ENCODE measurements around the gene SYNPO2. TPM values are rescaled to one million over a fixed set of nuclear protein-coding genes. Genes with fewer than 3 reads are reported as not detected.
"Not testable (repeated sequence)": the region's sequence is repeated elsewhere in the genome, so short reads cannot be mapped to it uniquely, and the experiment has no call there.

Gene SYNPO2
- total and polyA plus RNA-seq, 2 donors (not counting 1 experiment from before 2014, with no cell fraction given), result 0.03 to 0.20 TPM

GRCh38 chr4:119017636-119018035 lies 129.0 kb downstream of the SYNPO2 start:
- intact Hi-C loops (cut with micrococcal nuclease), result no loop called here
- Mint-ChIP-seq H3K4me1 (no peaks in the 10 kb centered on the region), H3K27me3 (peaks cover 25% of the 10 kb centered on the region), H3K9me3 (ENCODE audit: insufficient read depth) (peaks cover 3% of the 10 kb centered on the region), H3K4me3 (no peak overlapping the region), H3K27ac (no peak overlapping the region)
- no peak for DNase-seq
- ChIA-PET CTCF (no interaction called here), POLR2A (no interaction called here)
- no peak overlapping the region for H3K4me3 ChIP-seq (ENCODE audit: control extremely low read depth in 1 of 5, extremely low read depth in 1 of 5, insufficient read depth in 1 of 5, low read depth in 2 of 5, low read length in 4 of 5)
- no peak overlapping the region for H3K4me2 ChIP-seq (replicated peaks; ENCODE audit: low read depth, low read length, poor library complexity, severe bottlenecking)
- no peaks in the 10 kb centered on the region for H3K9me3 ChIP-seq (ENCODE audit: control extremely low read depth in 1 of 3, control insufficient read depth in 2 of 3, insufficient read depth in 1 of 3, low read length in 2 of 3)
- no peak overlapping the region for H3K27ac ChIP-seq (ENCODE audit: low read length in 2 of 2)
- H3K9ac ChIP-seq (ENCODE audit: low read length), result no peak overlapping the region
- H2AFZ ChIP-seq (ENCODE audit: insufficient read depth, low read depth, low read length, poor library complexity, severe bottlenecking), result no peak overlapping the region
- H4K20me1 ChIP-seq (ENCODE audit: control insufficient read depth, insufficient read depth, low read length, poor library complexity, severe bottlenecking), result no peaks in the 10 kb centered on the region
- no CpG with 5 or more reads among the region's 2 CpGs for WGBS (ENCODE audit: insufficient coverage)
- no peaks in the 10 kb centered on the region for H3K79me2 ChIP-seq (ENCODE audit: control insufficient read depth, insufficient read depth, low read length)
- TF ChIP-seq EZH2 (IDR thresholded peaks at IDR 0.05; ENCODE audit: borderline replicate concordance, insufficient read depth, low read depth, low read length, poor library complexity, severe bottlenecking) (no peak), CTCF (IDR thresholded peaks at IDR 0.05) (no peak)
- no peaks in the 10 kb centered on the region for H3K36me3 ChIP-seq (replicated peaks in 1 of 2; ENCODE audit: control extremely low read depth in 1 of 2, control insufficient read depth in 1 of 2, extremely low read depth in 1 of 2, insufficient read depth in 2 of 2, low read length in 1 of 2)
- no peak for ATAC-seq (ENCODE audit: low read depth)
- no peaks in the 10 kb centered on the region for H3K27me3 ChIP-seq (replicated peaks in 1 of 4; ENCODE audit: control extremely low read depth in 1 of 4, control insufficient read depth in 3 of 4, insufficient read depth in 4 of 4, low read length in 3 of 4)
- no peaks in the 10 kb centered on the region for H3K4me1 ChIP-seq (ENCODE audit: control insufficient read depth in 2 of 2, insufficient read depth in 2 of 2, low read length in 2 of 2)

GRCh38 chr4:119020158-119020557 lies 131.5 kb downstream of the SYNPO2 start:
- Histone ChIP-seq H3K27me3 (replicated peaks in 1 of 4; ENCODE audit: control extremely low read depth in 1 of 4, control insufficient read depth in 3 of 4, insufficient read depth in 4 of 4, low read length in 3 of 4) (no peaks in the 10 kb centered on the region), H3K36me3 (replicated peaks in 1 of 2; ENCODE audit: control extremely low read depth in 1 of 2, control insufficient read depth in 1 of 2, extremely low read depth in 1 of 2, insufficient read depth in 2 of 2, low read length in 1 of 2) (no peaks in the 10 kb centered on the region), H3K4me1 (ENCODE audit: control insufficient read depth in 2 of 2, insufficient read depth in 2 of 2, low read length in 2 of 2) (no peaks in the 10 kb centered on the region), H4K20me1 (ENCODE audit: control insufficient read depth, insufficient read depth, low read length, poor library complexity, severe bottlenecking) (no peaks in the 10 kb centered on the region), H3K79me2 (ENCODE audit: control insufficient read depth, insufficient read depth, low read length) (no peaks in the 10 kb centered on the region), H3K4me2 (replicated peaks; ENCODE audit: low read depth, low read length, poor library complexity, severe bottlenecking) (no peak overlapping the region), H3K27ac (ENCODE audit: low read length in 2 of 2) (no peak overlapping the region), H3K9ac (ENCODE audit: low read length) (no peak overlapping the region), H2AFZ (ENCODE audit: insufficient read depth, low read depth, low read length, poor library complexity, severe bottlenecking) (no peak overlapping the region), H3K9me3 (ENCODE audit: control extremely low read depth in 1 of 3, control insufficient read depth in 2 of 3, insufficient read depth in 1 of 3, low read length in 2 of 3) (no peaks in the 10 kb centered on the region), H3K4me3 (ENCODE audit: control extremely low read depth in 1 of 5, extremely low read depth in 1 of 5, insufficient read depth in 1 of 5, low read depth in 2 of 5, low read length in 4 of 5) (no peak overlapping the region)
- H3K27me3 Mint-ChIP-seq, result peaks cover 28% of the 10 kb centered on the region
- DNase-seq (no peak), ATAC-seq (ENCODE audit: low read depth) (no peak)
- H3K4me1 Mint-ChIP-seq, result no peaks in the 10 kb centered on the region
- CTCF ChIA-PET, result no interaction called here
- WGBS (ENCODE audit: insufficient coverage), result no CpG with 5 or more reads among the region's 1 CpG
- TF ChIP-seq EZH2 (IDR thresholded peaks at IDR 0.05; ENCODE audit: borderline replicate concordance, insufficient read depth, low read depth, low read length, poor library complexity, severe bottlenecking), result no peak
- TF ChIP-seq CTCF (IDR thresholded peaks at IDR 0.05), result no peak
- intact Hi-C loops (cut with micrococcal nuclease), result no loop called here
- H3K9me3 Mint-ChIP-seq (ENCODE audit: insufficient read depth), result peaks cover 3% of the 10 kb centered on the region
- H3K4me3 Mint-ChIP-seq, result no peak overlapping the region
- POLR2A ChIA-PET, result no interaction called here
- no peak overlapping the region for H3K27ac Mint-ChIP-seq

GRCh38 chr4:119022520-119022919 lies 133.9 kb downstream of the SYNPO2 start:
- H3K36me3 ChIP-seq (replicated peaks in 1 of 2; ENCODE audit: control extremely low read depth in 1 of 2, control insufficient read depth in 1 of 2, extremely low read depth in 1 of 2, insufficient read depth in 2 of 2, low read length in 1 of 2); POLR2A ChIA-PET; CTCF ChIA-PET; H2AFZ ChIP-seq (ENCODE audit: insufficient read depth, low read depth, low read length, poor library complexity, severe bottlenecking); H3K4me2 ChIP-seq (replicated peaks; ENCODE audit: low read depth, low read length, poor library complexity, severe bottlenecking); H3K27ac Mint-ChIP-seq; H3K9me3 Mint-ChIP-seq (ENCODE audit: insufficient read depth); H3K79me2 ChIP-seq (ENCODE audit: control insufficient read depth, insufficient read depth, low read length); H3K4me1 Mint-ChIP-seq; H3K9ac ChIP-seq (ENCODE audit: low read length); H3K27ac ChIP-seq (ENCODE audit: low read length in 2 of 2); H3K4me3 ChIP-seq (ENCODE audit: control extremely low read depth in 1 of 5, extremely low read depth in 1 of 5, insufficient read depth in 1 of 5, low read depth in 2 of 5, low read length in 4 of 5); H3K9me3 ChIP-seq (ENCODE audit: control extremely low read depth in 1 of 3, control insufficient read depth in 2 of 3, insufficient read depth in 1 of 3, low read length in 2 of 3); H3K4me3 Mint-ChIP-seq; ATAC-seq (ENCODE audit: low read depth); DNase-seq; H3K27me3 ChIP-seq (replicated peaks in 1 of 4; ENCODE audit: control extremely low read depth in 1 of 4, control insufficient read depth in 3 of 4, insufficient read depth in 4 of 4, low read length in 3 of 4); H3K4me1 ChIP-seq (ENCODE audit: control insufficient read depth in 2 of 2, insufficient read depth in 2 of 2, low read length in 2 of 2); intact Hi-C loops (cut with micrococcal nuclease); H4K20me1 ChIP-seq (ENCODE audit: control insufficient read depth, insufficient read depth, low read length, poor library complexity, severe bottlenecking): not testable (repeated sequence)
- WGBS (ENCODE audit: insufficient coverage), result no CpG with 5 or more reads among the region's 4 CpGs
- H3K27me3 Mint-ChIP-seq, result peaks cover 27% of the 10 kb centered on the region

Measured in B cell (primary cell).